ENCODE data around the gene DENND2C.

Gene DENND2C

DNA sequence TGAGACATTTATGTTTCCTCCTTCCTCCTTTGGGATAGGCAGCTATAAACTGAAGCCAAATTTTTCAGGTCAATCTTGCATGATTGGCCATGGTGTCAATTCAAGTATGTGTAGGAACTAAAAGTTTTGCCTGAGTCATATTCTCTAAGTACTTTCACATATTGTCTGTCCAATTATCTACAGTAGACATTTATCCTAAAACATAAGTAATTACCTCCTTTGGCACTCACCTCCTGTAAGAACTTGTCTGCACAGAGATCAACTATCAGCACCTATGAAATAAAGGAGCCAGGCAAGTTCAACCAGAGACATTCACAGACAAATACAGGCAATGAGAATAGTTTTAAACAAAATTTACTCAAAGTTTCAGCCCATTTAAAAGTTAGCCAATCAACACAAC is 74.2 kb downstream of the DENND2C start:
- H3K36me3 ChIP-seq = peaks cover 25% of the 10 kb centered on the region
- H3K27me3 ChIP-seq = peaks cover 5% of the 10 kb centered on the region
- H3K27ac ChIP-seq = no peak overlapping the region
- no peaks in the 10 kb centered on the region for H3K9me3 ChIP-seq
- H3K4me3 ChIP-seq (ENCODE audit: low read depth in 1 of 2, low read length in 1 of 2) = no peak overlapping the region
- H3K4me1 ChIP-seq (ENCODE audit: control insufficient read depth in 1 of 2, insufficient read depth in 1 of 2, low read depth in 1 of 2, low read length in 1 of 2) = no peaks in the 10 kb centered on the region
- TF ChIP-seq, protein P1, sequence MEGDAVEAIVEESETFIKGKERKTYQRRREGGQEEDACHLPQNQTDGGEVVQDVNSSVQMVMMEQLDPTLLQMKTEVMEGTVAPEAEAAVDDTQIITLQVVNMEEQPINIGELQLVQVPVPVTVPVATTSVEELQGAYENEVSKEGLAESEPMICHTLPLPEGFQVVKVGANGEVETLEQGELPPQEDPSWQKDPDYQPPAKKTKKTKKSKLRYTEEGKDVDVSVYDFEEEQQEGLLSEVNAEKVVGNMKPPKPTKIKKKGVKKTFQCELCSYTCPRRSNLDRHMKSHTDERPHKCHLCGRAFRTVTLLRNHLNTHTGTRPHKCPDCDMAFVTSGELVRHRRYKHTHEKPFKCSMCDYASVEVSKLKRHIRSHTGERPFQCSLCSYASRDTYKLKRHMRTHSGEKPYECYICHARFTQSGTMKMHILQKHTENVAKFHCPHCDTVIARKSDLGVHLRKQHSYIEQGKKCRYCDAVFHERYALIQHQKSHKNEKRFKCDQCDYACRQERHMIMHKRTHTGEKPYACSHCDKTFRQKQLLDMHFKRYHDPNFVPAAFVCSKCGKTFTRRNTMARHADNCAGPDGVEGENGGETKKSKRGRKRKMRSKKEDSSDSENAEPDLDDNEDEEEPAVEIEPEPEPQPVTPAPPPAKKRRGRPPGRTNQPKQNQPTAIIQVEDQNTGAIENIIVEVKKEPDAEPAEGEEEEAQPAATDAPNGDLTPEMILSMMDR (IDR thresholded peaks at IDR 0.05) = no peak

DNA sequence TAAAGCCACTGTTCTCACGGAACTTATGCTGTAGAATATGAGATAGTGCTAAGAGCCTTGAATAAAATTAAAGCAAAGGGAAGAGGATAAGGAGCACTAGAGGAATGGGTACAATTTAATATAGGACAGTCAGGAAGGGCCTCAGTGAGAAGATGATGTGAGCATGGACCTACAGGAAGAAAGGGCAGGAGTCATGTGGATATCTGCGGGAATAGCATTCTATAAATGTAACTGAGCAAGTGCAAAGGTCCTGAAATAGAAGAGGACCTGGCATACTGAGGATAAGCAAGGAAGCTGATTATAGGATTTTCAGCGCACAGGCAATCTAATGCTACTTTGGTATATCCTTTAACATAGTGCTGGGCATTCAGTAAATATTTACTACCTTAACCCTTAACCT is 75.8 kb downstream of the DENND2C start:
- peaks cover 17% of the 10 kb centered on the region for H3K36me3 ChIP-seq
- no peak overlapping the region for H3K4me3 ChIP-seq (ENCODE audit: low read depth in 1 of 2, low read length in 1 of 2)
- H3K27ac ChIP-seq = no peak overlapping the region
- H3K4me1 ChIP-seq (ENCODE audit: control insufficient read depth in 1 of 2, insufficient read depth in 1 of 2, low read depth in 1 of 2, low read length in 1 of 2) = no peaks in the 10 kb centered on the region
- TF ChIP-seq, protein P1 (IDR thresholded peaks at IDR 0.05) = no peak
- peaks cover 9% of the 10 kb centered on the region for H3K27me3 ChIP-seq
- no peaks in the 10 kb centered on the region for H3K9me3 ChIP-seq

DNA sequence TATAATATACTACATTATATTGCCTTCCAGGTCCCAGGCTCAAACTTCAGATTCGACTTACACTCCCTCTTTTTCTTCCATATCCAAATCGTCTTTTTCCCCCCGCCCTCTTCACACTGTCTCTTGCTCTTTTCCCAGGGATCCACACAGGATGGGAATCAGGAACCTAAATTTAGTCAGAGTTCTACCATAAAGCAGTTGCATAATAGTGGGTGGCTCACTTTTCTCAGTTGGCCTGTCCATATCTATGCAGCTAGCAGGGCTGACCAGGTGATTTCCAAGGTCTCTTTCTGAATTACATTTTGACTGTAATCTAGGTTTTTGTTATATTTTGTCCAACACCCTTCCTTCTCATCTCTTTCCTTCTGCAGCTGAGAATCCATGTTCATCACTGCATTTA is 80.7 kb downstream of the DENND2C start:
- H3K27me3 ChIP-seq = peaks cover 35% of the 10 kb centered on the region

DNA sequence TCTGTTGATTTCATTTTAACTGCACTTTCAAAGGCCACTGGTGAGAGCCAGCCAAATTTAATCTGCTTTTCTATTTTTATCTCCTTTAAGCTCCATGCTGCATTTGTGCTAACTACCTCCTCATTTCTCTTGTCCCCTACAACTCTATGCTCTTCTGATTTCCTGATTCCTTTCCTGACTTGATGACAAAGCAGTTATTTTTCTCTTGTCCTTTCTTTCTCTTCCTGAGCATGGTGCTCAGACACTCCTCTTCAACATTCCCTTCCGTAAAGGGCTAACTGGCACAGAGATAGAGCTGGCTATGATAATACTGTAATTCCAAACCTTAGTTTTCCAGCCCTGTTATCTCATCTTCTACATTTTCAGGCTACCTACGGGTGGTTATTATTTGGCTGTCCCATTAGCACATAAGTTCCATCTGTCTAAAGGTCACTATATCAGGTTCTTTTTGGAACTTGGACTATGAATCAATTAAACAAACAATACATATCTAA is 81.6 kb downstream of the DENND2C start:
- Histone ChIP-seq H3K36me3 (peaks cover 4% of the 10 kb centered on the region), H3K27me3 (peaks cover 37% of the 10 kb centered on the region), H3K9me3 (no peaks in the 10 kb centered on the region), H3K27ac (no peak overlapping the region), H3K4me3 (ENCODE audit: low read depth in 1 of 2, low read length in 1 of 2) (no peak overlapping the region), H3K4me1 (ENCODE audit: control insufficient read depth in 1 of 2, insufficient read depth in 1 of 2, low read depth in 1 of 2, low read length in 1 of 2) (no peaks in the 10 kb centered on the region)
- TF ChIP-seq, protein P1 (IDR thresholded peaks at IDR 0.05) = no peak

More for the DNA sequence above, 80.7 kb downstream of the DENND2C start:
- TF ChIP-seq, protein P1 (IDR thresholded peaks at IDR 0.05) = no peak
- Histone ChIP-seq H3K36me3 (peaks cover 9% of the 10 kb centered on the region), H3K27ac (no peak overlapping the region), H3K4me3 (ENCODE audit: low read depth in 1 of 2, low read length in 1 of 2) (no peak overlapping the region), H3K4me1 (ENCODE audit: control insufficient read depth in 1 of 2, insufficient read depth in 1 of 2, low read depth in 1 of 2, low read length in 1 of 2) (no peaks in the 10 kb centered on the region), H3K9me3 (no peaks in the 10 kb centered on the region)

DNA sequence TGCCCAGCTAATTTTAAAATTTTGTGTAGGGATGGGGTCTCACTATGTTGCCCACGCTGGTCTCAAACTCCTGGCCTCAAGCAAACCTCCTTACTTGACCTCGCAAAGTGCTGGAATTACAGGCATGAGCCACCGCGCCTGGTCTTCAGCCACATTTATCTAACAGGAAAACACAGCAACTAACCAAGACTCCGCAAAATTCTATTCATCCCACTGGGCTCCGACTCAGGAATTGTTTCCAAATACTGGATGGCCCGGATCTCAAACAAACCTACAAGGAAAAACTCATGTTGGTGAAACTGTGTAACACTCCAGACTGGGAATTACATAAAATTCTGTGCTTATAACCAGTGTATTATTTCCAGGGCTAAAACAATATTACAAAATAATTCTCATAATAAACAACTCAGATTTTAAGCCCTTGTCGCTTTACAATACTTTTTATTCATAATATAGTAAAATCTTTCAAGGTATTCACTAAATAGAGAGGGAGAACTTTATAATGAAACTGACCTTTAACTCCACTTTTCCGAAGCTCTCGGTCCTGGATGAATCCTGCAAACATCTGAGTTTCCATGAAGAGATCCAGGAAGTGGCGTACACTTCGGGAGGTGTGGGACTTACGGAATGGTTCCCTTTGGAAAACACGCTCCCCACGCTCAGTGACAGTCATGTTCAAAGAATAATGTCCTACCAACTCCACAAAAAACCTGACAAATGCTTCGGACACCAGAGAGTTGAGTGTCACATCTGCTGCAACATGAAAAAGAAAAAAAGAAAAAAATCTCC is 82.5 kb downstream of the DENND2C start:
- Histone ChIP-seq H3K9me3 (no peaks in the 10 kb centered on the region), H3K27ac (no peak overlapping the region), H3K4me3 (ENCODE audit: low read depth in 1 of 2, low read length in 1 of 2) (no peak overlapping the region), H3K27me3 (peaks cover 37% of the 10 kb centered on the region), H3K4me1 (ENCODE audit: control insufficient read depth in 1 of 2, insufficient read depth in 1 of 2, low read depth in 1 of 2, low read length in 1 of 2) (no peaks in the 10 kb centered on the region), H3K36me3 (no peaks in the 10 kb centered on the region)
- TF ChIP-seq, protein P1 (IDR thresholded peaks at IDR 0.05) = no peak
